NCI-H345 (cell line): ENCODE data around the gene STX17.
A peak's percentile ranks its signal among the peaks of the same experiment; 100 is the strongest.
"Not testable (repeated sequence)": the region's sequence is repeated elsewhere in the genome, so short reads cannot be mapped to it uniquely, and the experiment has no call there.

Source experiments
- DNase-seq: peaks from one replicate; lab custom pipeline; 2025; lab: John Stamatoyannopoulos, UW

The STX17 gene

GRCh38 chr9:99906403-99907207, at the start of gene STX17:
STX17 (plus strand) TSS chr9:99906654; CDS start chr9:99915240, 8,586 bp downstream.
- DNase-seq, result peak; percentile 85

- DNase-seq, result not testable (repeated sequence)
Measured at GRCh38 chr9:99857576-99857975, 48.9 kb upstream of the STX17 start.

- DNase-seq, result no peak
Measured at GRCh38 chr9:99858087-99858486, 48.4 kb upstream of the STX17 start.

- no peak for DNase-seq
Measured at GRCh38 chr9:99859243-99859980, 47.0 kb upstream of the STX17 start.

GRCh38 chr9:99860266-99860665, 46.2 kb upstream of the STX17 start:
- DNase-seq, result no peak

- DNase-seq, result no peak
Measured at GRCh38 chr9:99863955-99864354, 42.5 kb upstream of the STX17 start.

GRCh38 chr9:99866398-99866797, 40.1 kb upstream of the STX17 start:
- DNase-seq, result no peak

GRCh38 chr9:99867536-99867935, 38.9 kb upstream of the STX17 start:
- DNase-seq, result no peak

GRCh38 chr9:99867968-99868367, 38.5 kb upstream of the STX17 start:
- DNase-seq, result no peak

GRCh38 chr9:99868845-99869244, 37.6 kb upstream of the STX17 start:
- DNase-seq, result no peak

- no peak for DNase-seq
Measured at GRCh38 chr9:99870126-99870525, 36.3 kb upstream of the STX17 start.

GRCh38 chr9:99873531-99873930, 32.9 kb upstream of the STX17 start:
- DNase-seq, result no peak

- no peak for DNase-seq
Measured at GRCh38 chr9:99873943-99874584, 32.4 kb upstream of the STX17 start.

- no peak for DNase-seq
Measured at GRCh38 chr9:99876190-99876589, 30.3 kb upstream of the STX17 start.

- DNase-seq, result no peak
Measured at GRCh38 chr9:99878651-99879050, 27.8 kb upstream of the STX17 start.

- no peak for DNase-seq
Measured at GRCh38 chr9:99881769-99882168, 24.7 kb upstream of the STX17 start.

GRCh38 chr9:99885747-99886146, 20.7 kb upstream of the STX17 start:
- no peak for DNase-seq

- DNase-seq, result no peak
Measured at GRCh38 chr9:99889120-99889519, 17.3 kb upstream of the STX17 start.

GRCh38 chr9:99894826-99895225, 11.6 kb upstream of the STX17 start:
- no peak for DNase-seq

GRCh38 chr9:99895510-99895909, 10.9 kb upstream of the STX17 start:
- DNase-seq, result no peak

GRCh38 chr9:99896119-99896518, 10.3 kb upstream of the STX17 start:
- DNase-seq, result no peak

- DNase-seq, result no peak
Measured at GRCh38 chr9:99903393-99903792, 3.1 kb upstream of the STX17 start.

GRCh38 chr9:99905833-99906402, 536 bp upstream of the STX17 start:
- DNase-seq, result no peak
